Measurements from ENCODE around the gene EIF4G1. TPM values are rescaled to one million over a fixed set of nuclear protein-coding genes. Genes with fewer than 3 reads are reported as not detected.

The EIF4G1 gene
- total RNA-seq, 2 donors from 2014 or later, result 146 to 213 TPM

GRCh38 chr3:184360070-184360928 is 45.9 kb downstream of the EIF4G1 start:
- TF ChIP-seq POLR2A (IDR thresholded peaks at IDR 0.05), result peak in 2 of 3 donors; percentile 36 to 41
- TF ChIP-seq, protein P1, sequence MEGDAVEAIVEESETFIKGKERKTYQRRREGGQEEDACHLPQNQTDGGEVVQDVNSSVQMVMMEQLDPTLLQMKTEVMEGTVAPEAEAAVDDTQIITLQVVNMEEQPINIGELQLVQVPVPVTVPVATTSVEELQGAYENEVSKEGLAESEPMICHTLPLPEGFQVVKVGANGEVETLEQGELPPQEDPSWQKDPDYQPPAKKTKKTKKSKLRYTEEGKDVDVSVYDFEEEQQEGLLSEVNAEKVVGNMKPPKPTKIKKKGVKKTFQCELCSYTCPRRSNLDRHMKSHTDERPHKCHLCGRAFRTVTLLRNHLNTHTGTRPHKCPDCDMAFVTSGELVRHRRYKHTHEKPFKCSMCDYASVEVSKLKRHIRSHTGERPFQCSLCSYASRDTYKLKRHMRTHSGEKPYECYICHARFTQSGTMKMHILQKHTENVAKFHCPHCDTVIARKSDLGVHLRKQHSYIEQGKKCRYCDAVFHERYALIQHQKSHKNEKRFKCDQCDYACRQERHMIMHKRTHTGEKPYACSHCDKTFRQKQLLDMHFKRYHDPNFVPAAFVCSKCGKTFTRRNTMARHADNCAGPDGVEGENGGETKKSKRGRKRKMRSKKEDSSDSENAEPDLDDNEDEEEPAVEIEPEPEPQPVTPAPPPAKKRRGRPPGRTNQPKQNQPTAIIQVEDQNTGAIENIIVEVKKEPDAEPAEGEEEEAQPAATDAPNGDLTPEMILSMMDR (IDR thresholded peaks at IDR 0.05), result no peak
- ATAC-seq (no peak), DNase-seq (peak in 1 of 4 donors; percentile 11)
- peaks cover 36% of the 10 kb centered on the region for H3K4me1 ChIP-seq
- H3K4me3 ChIP-seq, result peak overlapping the region in 1 of 2 donors; percentile 25
- no peaks in the 10 kb centered on the region for H3K27me3 ChIP-seq
- WGBS, 2 donors, result 67 to 68% methylated on average over 12 of the region's 12 CpGs
- no peaks in the 10 kb centered on the region for H3K9me3 ChIP-seq
- intact Hi-C loops (cut with DNase I), result no loop called here
- peaks cover 0 to 3% of the 10 kb centered on the region in 2 donors for H3K36me3 ChIP-seq (replicated peaks in 1 of 2; ENCODE audit: insufficient read depth in 1 of 2, low read depth in 2 of 2)
- H3K27ac ChIP-seq, result peak overlapping the region in 3 of 4 donors; percentile 95 to 97 (median 96)

DNA sequence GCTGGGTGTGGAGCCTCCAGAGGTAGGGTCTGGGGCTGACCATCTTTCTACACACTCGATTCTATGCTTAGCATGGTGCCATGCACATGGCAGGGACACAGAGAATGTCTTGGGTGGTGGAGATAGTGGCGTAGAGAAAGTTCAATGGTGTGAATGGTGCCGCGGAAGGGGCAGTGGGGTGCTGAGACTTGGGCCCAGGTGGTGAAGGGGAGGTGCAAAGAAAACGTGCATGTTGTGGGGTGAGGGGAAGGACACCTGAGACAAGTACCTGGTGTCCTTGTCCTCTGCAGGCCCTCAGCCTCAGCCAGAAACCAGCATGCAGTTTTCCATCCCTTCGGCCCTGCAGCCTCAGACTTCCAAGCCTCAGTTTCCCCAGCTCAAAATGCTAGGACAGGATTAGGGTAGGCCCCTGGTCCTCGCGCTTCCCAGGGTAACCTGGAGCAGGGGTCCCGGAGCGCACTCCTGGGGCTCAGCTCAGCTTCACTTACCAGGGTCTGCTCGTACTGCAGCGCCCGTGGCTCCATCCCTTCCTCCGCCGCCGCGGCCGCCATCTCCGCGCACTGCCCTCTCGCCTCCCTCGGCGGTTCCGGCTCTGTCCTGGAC is 46.6 kb downstream of the EIF4G1 start:
- DNase-seq (peak in 1 of 4 donors; percentile 9), ATAC-seq (no peak)
- H3K36me3 ChIP-seq (replicated peaks in 1 of 2; ENCODE audit: insufficient read depth in 1 of 2, low read depth in 2 of 2), result peaks cover 0 to 3% of the 10 kb centered on the region in 2 donors
- H3K27me3 ChIP-seq, result no peaks in the 10 kb centered on the region
- intact Hi-C loops (cut with DNase I), result no loop called here
- no peaks in the 10 kb centered on the region for H3K9me3 ChIP-seq
- TF ChIP-seq, protein P1 (IDR thresholded peaks at IDR 0.05), result no peak
- TF ChIP-seq POLR2A (IDR thresholded peaks at IDR 0.05), result peak in 2 of 3 donors; percentile 35 to 41
- peak overlapping the region in 3 of 4 donors; percentile 95 to 97 (median 96) for H3K27ac ChIP-seq
- WGBS, 2 donors, result 8 to 26% methylated on average over 6 to 24 of the region's 24 CpGs
- H3K4me1 ChIP-seq, result peaks cover 36% of the 10 kb centered on the region
- H3K4me3 ChIP-seq, result peak overlapping the region; percentile 25 to 57

- H3K27me3 ChIP-seq, result no peaks in the 10 kb centered on the region
- 0% methylated on average over 55 of the region's 56 CpGs; no CpG with 5 or more reads in 1 of the 2 donors for WGBS, 2 donors
- H3K4me1 ChIP-seq, result peaks cover 36% of the 10 kb centered on the region
- TF ChIP-seq, protein P1 (IDR thresholded peaks at IDR 0.05), result no peak
- peak in 2 of 3 donors; percentile 48 to 50 for TF ChIP-seq POLR2A (IDR thresholded peaks at IDR 0.05)
- H3K4me3 ChIP-seq, result peak within 1 kb of the TSS; percentile 57 to 69
- peak; percentile 51 for ATAC-seq
- H3K36me3 ChIP-seq (replicated peaks in 1 of 2; ENCODE audit: insufficient read depth in 1 of 2, low read depth in 2 of 2), result peaks cover 0 to 3% of the 10 kb centered on the region in 2 donors
- intact Hi-C loops (cut with DNase I), result no loop called here
- DNase-seq, result peak; percentile 47 to 64 (median 54)
- peak within 1 kb of the TSS; percentile 95 to 97 (median 96) for H3K27ac ChIP-seq
- no peaks in the 10 kb centered on the region for H3K9me3 ChIP-seq
These were observed 47.1 kb downstream of the EIF4G1 start, which contains the start of the genes CLCN2 and POLR2H for GRCh38 chr3:184361532-184361931. TSS of gene CLCN2 (minus strand) at chr3:184361605. CDS start at chr3:184361479, 126 bp downstream. TSS of gene POLR2H (plus strand) at chr3:184361710. CDS start at chr3:184363493, 1,783 bp downstream.

DNA sequence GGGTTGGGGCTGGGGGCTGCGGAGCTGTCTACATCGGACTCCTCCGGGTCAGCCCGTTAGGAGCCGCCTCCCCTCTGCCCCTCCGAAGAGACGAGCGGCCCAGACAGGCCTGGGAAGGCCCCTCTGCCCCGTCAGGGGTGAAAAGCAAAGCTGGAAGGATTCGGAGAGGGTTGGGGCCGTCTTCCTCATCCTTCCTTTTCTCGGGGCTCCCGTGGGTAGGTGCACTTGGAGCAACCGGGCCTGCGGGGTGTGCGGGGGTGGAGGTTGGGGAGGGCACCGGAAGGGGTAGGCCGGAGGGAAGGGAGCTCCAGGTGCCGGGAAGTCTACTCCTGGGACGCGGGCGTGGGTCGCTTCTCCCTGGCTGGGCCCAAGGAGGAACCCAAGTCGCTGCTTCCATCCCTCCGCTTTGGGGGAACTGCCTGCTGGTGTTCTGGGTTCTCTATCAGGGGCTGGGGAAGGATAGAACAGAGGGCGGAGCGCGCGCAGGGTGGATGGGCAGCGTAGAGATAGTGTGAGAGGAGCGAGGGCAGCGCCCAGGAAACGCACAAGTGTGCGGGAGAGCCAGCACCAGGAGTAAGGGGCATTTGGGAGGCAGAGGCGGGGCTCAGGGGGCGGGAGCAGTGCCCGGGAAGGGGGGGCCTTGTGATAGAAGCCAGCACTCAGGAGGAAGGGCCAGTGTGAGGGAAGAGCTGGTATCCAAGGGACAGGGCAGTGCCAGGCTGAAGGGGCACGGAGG is 47.7 kb downstream of the EIF4G1 start:
- Histone ChIP-seq H3K27ac (peak overlapping the region; percentile 95 to 97 (median 96)), H3K9me3 (no peaks in the 10 kb centered on the region), H3K36me3 (replicated peaks in 1 of 2; ENCODE audit: insufficient read depth in 1 of 2, low read depth in 2 of 2) (peaks cover 0 to 3% of the 10 kb centered on the region in 2 donors), H3K4me3 (peak overlapping the region; percentile 57 to 69), H3K4me1 (peaks cover 36% of the 10 kb centered on the region), H3K27me3 (no peaks in the 10 kb centered on the region)
- peak; percentile 4 to 65 (median 54) for TF ChIP-seq POLR2A (IDR thresholded peaks at IDR 0.05)
- TF ChIP-seq, protein P1 (IDR thresholded peaks at IDR 0.05), result no peak
- peak; percentile 65 to 80 (median 71) for DNase-seq
- intact Hi-C loops (cut with DNase I), result no loop called here
- peak; percentile 30 for ATAC-seq
- WGBS, 2 donors, result 0 to 2% methylated on average over 33 to 34 of the region's 38 CpGs
